ENCODE data around the gene LCN2.

DNA sequence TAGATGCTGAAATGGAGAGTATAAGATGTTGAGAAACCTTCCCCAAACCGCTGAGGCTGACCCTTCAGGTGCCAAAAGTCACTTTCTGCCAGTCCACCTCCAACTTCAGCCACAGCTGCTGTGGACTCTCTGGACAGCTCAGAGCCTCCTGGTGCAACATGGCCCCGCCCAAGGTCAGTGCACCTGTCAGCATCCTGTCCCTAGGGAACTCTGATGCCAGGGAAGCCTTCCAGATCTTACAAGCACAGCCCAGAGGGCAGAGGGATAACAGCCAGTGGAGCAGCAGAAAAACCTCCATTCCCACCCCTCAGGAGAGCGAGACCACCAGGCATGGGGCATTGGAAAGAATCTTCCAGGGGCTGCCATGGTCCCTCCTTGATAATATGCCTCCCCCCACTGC, 11.3 kb upstream of the LCN2 start:
- TF ChIP-seq, protein P1, sequence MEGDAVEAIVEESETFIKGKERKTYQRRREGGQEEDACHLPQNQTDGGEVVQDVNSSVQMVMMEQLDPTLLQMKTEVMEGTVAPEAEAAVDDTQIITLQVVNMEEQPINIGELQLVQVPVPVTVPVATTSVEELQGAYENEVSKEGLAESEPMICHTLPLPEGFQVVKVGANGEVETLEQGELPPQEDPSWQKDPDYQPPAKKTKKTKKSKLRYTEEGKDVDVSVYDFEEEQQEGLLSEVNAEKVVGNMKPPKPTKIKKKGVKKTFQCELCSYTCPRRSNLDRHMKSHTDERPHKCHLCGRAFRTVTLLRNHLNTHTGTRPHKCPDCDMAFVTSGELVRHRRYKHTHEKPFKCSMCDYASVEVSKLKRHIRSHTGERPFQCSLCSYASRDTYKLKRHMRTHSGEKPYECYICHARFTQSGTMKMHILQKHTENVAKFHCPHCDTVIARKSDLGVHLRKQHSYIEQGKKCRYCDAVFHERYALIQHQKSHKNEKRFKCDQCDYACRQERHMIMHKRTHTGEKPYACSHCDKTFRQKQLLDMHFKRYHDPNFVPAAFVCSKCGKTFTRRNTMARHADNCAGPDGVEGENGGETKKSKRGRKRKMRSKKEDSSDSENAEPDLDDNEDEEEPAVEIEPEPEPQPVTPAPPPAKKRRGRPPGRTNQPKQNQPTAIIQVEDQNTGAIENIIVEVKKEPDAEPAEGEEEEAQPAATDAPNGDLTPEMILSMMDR (IDR thresholded peaks at IDR 0.05) = no peak
- no peak for TF ChIP-seq POLR2A (IDR thresholded peaks at IDR 0.05)

Data from body of pancreas (tissue), 4 donors.